CD4-positive, alpha-beta T cell treated with Interleukin-17A for 4 hours (primary cell): Measurements from ENCODE around the gene CLEC18A.
"Not testable (repeated sequence)": the region's sequence is repeated elsewhere in the genome, so short reads cannot be mapped to it uniquely, and the experiment has no call there.

Experiments used
- DNase-seq: peaks from one replicate; pipeline ENCODE4 v3.0.0-alpha.2; 2020; ENCODE audit warnings: mixed read lengths

Gene CLEC18A

DNA sequence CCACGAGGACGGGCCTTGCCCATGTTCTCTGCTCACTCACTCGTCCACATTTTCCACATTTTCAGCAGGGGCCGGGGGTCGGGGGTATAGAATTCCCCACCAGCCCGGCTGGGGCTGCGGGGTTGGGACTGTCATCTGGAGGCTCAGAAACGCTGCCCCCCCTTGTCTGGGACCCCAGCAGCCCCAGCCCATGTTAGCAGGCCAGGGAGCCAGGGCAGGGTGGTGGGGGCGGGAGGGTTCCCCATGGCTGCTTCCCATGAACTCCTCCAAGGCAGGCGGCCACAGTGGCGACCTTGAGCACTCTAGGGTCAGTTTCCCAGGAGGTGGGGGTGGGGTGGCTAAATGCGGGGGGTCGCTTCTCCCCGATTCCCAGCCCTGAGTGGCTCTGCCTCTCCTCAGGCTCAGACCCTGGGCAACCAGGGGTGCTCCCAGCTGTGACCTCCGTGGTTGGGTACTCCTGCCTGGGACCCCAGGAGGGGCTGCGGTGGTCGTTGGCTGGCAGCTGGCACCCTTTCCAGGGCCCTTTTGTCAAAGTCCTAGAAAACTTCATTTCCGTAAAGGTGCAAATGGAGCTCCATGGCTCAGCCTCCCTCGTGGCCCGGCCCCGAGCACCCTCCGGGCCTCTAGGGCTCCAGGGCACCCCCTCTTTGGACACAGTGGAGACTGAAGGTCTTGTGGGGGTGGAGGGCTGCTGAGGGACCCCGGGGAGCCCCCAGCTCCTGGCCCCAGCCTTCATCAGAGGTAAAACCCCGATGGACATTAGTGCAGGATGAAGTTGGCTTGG, 1.6 kb downstream of the CLEC18A start:
- not testable (repeated sequence) for DNase-seq

DNA sequence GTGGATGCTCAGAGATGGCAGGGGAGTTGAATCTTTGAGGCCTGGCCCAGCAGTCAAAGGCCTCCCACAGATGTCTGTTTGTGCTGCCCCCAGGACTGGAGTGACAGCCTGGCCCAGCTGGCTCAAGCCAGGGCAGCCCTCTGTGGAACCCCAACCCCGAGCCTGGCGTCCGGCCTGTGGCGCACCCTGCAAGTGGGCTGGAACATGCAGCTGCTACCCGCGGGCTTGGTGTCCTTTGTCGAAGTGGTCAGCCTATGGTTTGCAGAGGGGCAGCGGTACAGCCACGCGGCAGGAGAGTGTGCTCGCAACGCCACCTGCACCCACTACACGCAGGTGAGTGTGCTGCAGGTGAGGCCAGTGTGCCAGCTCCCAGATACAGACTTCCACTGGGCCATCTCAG, 3.1 kb downstream of the CLEC18A start:
- DNase-seq = not testable (repeated sequence)

DNA sequence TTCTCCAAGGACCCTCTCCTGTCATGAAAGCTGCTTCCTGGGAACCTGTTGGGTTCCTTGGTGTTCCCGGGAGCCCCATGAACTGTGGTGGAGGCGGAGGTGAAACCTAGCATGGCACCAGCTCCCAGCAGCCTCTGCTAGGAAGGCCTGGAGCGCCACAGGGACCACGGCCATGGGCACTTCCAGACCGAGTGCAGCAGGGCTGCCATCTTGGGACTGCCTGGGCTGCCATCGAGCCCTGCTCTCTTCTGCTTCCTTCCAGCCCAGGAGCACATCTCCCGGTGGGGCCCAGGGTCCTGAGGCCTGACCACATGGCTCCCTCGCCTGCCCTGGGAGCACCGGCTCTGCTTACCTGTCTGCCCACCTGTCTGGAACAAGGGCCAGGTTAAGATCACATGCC, 12.2 kb downstream of the CLEC18A start:
- DNase-seq = not testable (repeated sequence)

DNA sequence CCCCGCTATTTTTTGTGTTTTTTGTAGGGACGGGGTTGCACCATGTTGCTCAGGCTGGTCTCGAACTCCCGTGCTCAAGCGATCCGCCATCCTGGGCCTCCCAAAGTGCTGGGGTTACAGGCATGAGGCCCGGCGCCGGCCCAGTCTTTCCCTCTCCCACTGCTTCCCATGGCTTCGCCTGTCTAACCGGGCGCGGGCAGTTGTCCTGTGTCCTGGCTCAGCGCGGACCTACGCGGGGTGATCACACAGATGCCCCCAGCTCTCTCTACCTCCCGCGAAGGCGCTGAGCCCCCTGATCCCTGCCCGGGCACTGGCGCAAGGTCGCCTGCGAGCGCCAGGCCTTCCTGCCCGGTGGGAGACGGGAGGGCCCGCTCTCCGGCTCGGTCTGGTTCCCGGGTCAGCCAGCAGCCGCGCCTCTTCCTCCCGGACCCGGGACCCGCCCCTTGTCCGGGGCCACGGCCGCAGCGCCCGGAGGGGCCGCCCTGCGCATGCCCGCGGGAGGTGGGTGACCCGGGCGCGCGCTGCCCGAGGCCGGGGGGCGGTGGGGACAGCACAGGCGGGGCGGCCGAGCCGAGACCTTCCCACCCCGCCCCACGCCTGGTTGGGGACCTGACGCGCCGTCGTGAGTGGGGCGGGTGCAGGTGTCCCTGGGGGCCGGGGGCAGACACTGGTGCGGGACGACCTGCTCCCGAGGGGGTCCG, 14.0 kb downstream of the CLEC18A start:
- not testable (repeated sequence) for DNase-seq

DNA sequence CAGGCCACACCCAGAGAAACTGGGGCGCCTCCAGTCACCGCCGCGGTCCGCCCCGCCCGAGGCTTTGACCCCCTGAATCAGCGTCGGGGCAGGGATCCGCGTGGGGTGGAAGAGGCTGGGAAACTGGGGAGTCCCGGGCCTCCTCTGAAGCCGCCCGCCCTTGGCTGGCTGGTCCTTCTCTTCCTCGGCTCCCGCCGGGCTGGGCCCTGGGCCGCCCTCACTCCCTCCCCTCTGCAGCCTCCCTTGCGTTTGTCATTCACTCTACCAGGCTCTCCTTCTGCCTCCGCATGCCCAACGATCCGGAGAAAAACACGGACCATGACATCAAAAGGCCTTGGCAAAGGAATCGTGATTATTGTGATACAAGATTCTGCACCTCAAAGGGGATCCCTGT, 14.5 kb downstream of the CLEC18A start:
- not testable (repeated sequence) for DNase-seq

DNA sequence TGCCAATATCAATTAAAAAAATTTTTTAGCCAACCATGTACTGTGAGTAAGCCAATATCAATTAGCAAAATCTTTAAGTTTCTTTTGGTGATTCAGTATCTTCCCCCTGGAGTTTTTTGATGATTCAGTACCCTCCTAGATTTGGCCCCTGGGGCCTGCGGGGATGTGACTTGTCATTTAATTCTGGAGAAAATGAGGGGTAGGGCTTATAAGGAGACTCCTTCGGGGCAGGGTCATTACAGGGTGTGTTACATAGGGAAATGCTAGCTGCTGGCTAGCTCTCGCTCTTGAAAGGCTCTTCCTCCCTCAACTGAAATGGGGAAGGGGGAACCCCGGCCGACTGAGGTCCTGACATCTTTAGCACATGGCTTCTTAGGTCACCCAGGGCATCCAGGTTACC, 16.6 kb downstream of the CLEC18A start:
- not testable (repeated sequence) for DNase-seq

DNA sequence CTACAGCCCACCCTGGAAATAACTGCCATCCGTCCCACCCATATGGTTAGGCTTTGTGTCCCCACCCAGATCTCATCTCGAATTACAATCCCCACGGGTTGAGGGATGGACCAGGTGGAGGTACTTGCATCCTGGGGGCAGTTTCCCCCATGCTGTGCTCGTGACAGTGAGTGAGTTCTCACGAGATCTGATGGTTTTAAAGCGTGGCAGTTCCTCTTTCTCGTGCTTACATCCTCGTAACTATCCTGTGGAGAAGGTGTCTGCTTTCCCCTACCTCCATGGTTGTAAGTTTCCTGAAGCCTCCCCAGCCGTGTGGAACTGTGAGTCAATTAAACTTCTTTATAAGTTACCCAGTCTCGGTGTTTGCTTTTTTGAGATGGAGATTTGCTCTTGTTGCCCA, 17.0 kb downstream of the CLEC18A start:
- not testable (repeated sequence) for DNase-seq

DNA sequence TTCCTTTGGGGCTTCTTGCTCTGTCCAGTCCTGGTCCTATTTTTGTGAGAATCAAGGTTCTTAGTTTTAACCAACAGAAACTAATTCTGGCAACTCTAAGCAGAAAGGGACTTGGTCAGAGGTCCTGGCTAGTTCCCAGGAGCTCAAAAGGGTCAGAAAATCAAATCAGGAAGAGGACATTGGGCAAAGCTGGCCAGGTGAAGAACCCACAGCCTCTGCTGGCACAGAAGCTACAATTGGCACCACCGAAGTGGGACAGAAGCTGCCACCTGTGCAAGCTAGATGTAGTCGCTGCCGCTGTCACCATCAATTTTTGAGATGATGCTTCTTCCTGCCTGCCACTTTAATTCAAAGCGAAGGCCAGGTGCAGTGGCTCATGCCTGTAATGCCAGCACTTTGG, 18.5 kb downstream of the CLEC18A start:
- DNase-seq = not testable (repeated sequence)

DNA sequence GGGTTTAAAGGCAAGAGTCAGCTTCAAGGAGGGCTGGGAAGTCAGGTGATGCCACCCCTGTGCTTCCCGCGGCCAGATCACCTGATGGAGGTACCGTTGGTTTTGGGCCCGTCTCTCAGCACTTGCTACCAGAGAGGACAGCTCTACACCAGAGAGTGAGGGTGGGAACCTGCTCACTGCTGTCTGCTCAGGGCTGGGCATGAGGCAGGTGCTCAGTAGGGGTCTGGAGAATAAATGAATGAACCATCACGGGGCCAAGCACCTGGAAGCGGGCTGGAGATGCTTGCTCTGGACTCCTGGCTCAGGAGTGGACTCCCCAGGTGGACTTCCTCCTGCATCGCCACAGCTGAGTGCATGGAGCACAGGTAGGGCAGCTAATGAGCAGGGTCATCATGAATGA, 21.0 kb downstream of the CLEC18A start:
- not testable (repeated sequence) for DNase-seq

DNA sequence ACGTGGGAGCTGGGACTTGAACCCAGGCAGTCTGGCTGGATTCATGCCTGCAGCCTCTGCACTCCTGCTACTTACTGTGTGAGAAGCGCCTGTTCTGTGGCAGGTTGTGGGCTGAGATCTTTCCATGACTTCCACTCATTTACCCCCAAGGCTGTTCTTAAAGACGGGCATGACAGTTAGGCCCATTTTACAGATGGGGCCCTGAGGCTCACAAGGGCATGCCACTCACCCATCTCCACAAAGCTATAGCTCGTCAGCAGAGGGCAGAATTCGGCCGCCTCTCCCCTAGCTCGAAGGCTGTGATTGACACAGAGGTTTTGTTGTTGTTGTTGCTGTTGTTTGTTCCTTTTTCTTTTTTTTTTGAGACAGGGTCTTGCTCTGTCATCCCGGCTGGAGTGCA, 21.8 kb downstream of the CLEC18A start:
- DNase-seq = not testable (repeated sequence)

DNA sequence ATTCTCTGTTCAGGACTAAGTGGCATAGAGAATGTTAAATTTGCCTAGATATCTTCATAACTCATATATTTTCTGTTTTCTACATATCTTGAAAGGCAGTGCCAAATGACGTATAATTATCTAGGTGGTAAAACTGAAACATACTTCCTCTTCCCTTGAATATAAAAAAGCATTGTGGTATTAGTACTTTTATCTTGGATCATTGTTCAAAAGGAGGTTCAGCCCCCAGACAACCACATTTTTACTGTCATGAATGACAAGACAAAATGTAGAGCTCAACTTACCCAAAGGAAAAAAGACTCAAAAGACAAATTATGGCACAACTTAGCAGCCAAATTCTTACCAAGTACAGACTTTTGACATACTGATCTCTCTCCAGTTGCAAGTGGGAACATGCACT, 34.1 kb downstream of the CLEC18A start:
- not testable (repeated sequence) for DNase-seq

DNA sequence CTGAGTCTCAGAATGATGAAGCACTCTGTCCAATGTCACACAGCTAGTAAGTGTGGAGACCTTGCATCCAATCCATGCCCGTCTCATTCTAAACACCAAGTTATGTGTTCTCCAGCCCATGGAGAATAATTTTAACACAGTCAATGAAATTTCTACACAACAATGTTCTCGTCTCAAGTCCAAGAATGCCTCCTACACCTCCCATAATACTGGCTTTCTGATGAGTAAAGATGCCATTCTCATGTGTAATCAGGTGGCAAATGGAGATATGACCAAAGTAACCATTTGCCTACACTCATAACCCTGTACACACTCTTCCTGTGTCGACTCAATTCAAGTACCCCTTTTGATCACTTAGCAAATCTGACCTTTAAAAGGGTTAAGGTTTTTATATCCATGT, 46.8 kb downstream of the CLEC18A start:
- DNase-seq = not testable (repeated sequence)

DNA sequence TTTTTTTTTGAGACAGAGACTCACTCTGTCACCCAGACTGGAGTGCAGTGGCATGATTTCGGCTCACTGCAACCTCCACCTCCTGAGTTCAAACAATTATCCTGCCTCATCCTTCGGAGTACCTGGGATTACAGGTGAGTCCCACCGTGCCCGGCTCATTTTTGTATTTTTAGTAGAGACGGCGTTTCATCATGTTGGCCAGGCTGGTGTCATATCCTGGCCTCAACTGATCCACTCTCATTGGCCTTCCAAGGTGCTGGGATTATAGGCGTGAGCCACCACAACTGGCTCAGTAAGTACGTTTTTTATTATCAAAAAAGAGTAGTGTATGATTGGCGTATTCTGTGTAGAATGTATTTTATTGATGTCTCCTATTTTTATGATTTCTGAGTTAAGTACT, 48.7 kb downstream of the CLEC18A start:
- not testable (repeated sequence) for DNase-seq

DNA sequence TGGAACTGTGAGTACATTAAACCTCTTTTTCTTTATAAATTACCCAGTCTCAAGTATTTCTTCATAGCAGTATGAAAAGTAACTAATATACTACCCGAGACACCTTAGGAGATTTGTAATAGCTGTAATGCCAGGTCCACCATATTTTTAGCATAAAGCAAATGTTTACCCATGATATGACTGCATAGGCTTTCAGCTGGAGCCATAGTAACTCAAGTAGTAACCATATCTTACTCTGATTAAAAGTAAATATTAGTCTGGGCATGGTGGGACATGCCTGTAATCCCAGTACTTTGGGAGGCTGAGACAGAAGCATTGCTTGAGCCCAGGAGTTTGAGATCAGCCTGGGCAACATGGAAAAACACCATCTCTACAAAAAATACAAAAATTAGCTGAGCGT, 52.4 kb downstream of the CLEC18A start:
- not testable (repeated sequence) for DNase-seq

DNA sequence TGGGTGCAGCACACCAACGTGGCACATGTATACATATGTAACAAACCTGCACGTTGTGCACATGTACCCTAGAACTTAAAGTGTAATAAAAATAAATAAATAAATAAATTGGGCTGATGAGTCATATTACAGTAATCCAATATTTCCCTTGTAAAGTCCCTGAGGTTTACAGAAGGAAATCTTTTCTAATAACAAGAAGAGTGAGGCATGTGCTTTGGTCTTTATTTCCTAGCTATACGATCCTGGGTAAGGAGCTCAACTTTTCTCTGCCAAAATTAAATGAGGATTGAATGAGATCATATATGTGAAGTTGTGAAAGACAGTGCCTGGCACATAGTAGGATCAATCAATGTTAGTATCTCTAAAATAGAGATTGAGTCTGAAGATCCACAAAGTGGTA, 57.5 kb downstream of the CLEC18A start:
- DNase-seq = not testable (repeated sequence)

DNA sequence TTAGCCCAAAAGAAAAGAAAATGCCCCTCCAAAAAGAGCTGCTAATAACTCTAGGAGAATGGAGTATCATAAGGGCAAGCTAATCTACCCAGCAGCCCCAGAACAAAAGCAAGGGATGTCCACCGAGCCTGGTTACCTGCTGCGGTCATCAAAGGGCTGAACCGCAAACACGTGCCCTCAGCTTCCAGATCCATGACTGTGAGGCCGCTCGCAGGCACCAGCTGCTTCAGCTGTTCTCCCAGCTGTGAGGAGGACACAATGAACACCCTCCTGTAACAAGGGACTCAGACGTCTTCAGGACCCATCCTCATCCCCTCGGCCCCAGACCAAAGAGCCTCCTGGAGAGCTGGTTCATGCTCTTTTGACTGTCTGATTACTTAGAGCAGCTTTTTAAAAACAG, 59.5 kb downstream of the CLEC18A start:
- DNase-seq = not testable (repeated sequence)

DNA sequence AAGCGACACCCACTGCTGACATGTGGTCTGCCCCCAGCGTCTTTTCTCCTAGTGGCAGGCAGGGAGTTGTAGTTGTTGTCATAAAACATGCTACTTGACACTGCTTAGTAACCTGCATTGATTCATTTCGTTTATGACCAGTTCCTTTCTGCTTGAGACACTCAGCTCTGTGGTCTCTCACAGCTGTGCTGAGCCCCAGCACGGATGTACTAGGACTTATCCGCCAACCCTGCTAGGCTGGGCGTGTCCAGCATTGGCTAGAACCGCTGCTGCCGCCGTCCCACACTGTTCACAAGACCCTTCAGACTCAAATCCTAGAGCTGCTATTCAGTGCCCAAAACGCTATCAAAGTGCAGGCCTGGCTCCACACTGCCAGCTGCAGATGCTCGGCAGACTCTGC, 60.0 kb downstream of the CLEC18A start:
- not testable (repeated sequence) for DNase-seq

DNA sequence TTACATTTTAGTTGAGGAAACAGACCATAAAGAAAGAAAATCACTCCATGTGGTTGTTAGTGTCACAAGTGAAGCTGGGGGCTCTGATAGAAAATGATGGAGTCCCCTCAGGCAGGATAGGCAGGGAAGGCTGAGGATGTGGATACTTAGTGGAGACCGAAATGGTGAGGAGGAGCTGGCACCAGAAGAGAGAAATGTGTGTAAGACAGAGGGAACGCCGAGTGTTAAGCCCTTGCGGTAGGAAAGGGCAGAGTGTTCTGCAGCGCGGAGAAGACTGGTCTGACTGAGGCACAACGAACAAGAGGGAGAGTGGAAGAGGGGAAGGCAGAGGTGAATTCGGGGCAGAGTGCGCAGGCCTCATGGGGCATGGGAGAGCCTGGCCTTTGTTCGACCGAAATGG, 61.2 kb downstream of the CLEC18A start:
- DNase-seq = not testable (repeated sequence)

DNA sequence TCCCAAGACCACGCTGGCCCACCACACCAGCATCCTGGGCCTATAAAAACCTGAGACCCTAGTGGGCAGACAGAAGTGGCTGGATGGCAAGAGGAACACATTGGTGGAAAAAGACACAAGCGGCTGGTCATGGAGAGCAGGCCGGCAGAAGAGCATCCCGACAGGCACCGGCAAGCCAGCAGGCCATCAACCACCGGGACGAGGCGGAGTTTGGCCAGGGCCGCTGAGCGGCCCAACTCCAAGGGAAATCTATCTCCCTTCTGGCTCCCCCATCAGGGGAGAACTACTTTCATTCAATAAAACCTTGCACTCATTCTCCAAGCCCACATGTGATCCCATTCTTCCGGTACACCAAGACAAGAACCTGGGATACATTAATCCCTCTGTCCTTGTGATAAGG, 61.8 kb downstream of the CLEC18A start:
- DNase-seq = not testable (repeated sequence)
